ENCODE results near the gene IRAK1. TPM values are rescaled to one million over a fixed set of nuclear protein-coding genes. Genes with fewer than 3 reads are reported as not detected.

IRAK1 gene
- total and polyA plus RNA-seq, 2 of the 13 experiments (the other 11 are each of a cell fraction or from before 2014, with no cell fraction given) = 57.7 to 77.3 TPM

- no peak for TF ChIP-seq NR0B2 (CRISPR knock-in tag; IDR thresholded peaks at IDR 0.05)
- TF ChIP-seq HNF4A (CRISPR knock-in tag; IDR thresholded peaks at IDR 0.05) = peak; percentile 55
- no peak for TF ChIP-seq SP2 (CRISPR knock-in tag; IDR thresholded peaks at IDR 0.05)
- TF ChIP-seq SOX5 (CRISPR knock-in tag; IDR thresholded peaks at IDR 0.05; ENCODE audit: borderline replicate concordance) = no peak
- TF ChIP-seq ZNF678 (CRISPR knock-in tag; IDR thresholded peaks at IDR 0.05) = no peak
- TF ChIP-seq ZBTB38 (CRISPR knock-in tag; IDR thresholded peaks at IDR 0.05) = peak; percentile 26; the same call in 1 of the 2 replicates
- TF ChIP-seq ZNF850 (CRISPR knock-in tag; conservative IDR thresholded peaks at IDR 0.05) = no peak
- no peak for TF ChIP-seq SPEN (CRISPR knock-in tag; IDR thresholded peaks at IDR 0.05; ENCODE audit: low read depth)
- TF ChIP-seq MAZ (IDR thresholded peaks at IDR 0.05; ENCODE audit: borderline replicate concordance, low read depth, low read length) = no peak
- TF ChIP-seq MAZ (CRISPR knock-in tag; IDR thresholded peaks at IDR 0.05; ENCODE audit: low read depth) = no peak
- TF ChIP-seq ZKSCAN1 (IDR thresholded peaks at IDR 0.05; ENCODE audit: low read length) = no peak
- TF ChIP-seq NR2F6 (IDR thresholded peaks at IDR 0.05) = no peak
- TF ChIP-seq NR2F6 (CRISPR knock-in tag; IDR thresholded peaks at IDR 0.05) = 0 out of 2 replicates have a peak, but pooled peaks have one; percentile 36
Observed at GRCh38 chrX:154012336-154012991, 7.2 kb downstream of the IRAK1 start (continued).

Measured in HepG2 (cell line).